Left kidney (tissue), 2 donors: ENCODE results near the gene SMCO3. TPM values are rescaled to one million over a fixed set of nuclear protein-coding genes. Genes with fewer than 3 reads are reported as not detected.

Source experiments
- DNase-seq: peaks from one replicate; pipeline ENCODE4 v3.0.0-alpha.2; 2013
- polyA plus RNA-seq: library from polyadenylated mRNA; unstranded; fragments of 120-200 nt; gene quantifications from one replicate; pipeline ENCODE4 v1.2.1, GENCODE V29; 2013; ENCODE audit not compliant: insufficient read length

SMCO3 gene
- polyA plus RNA-seq, 1 donor, result 2.1 TPM

DNA sequence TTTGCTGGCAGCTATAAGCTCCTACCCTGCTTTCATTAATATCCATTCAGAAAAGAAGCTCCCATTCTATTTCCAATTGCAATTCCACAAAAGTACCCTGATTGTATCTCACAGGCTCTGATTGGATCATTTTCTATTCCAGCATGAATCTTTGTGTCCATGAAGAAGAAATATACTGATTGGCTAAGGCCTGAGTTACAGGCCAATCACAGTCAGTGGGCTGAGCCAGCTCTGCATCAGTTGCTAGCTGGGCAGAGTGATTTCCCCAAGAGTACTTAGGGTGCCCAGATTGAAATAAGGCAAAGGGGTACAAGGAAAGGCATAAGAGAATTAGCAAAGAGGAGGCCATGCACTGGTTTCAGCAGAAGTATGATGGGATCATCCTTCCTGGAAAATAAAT is 14.9 kb upstream of the SMCO3 start:
- DNase-seq, result no peak

DNA sequence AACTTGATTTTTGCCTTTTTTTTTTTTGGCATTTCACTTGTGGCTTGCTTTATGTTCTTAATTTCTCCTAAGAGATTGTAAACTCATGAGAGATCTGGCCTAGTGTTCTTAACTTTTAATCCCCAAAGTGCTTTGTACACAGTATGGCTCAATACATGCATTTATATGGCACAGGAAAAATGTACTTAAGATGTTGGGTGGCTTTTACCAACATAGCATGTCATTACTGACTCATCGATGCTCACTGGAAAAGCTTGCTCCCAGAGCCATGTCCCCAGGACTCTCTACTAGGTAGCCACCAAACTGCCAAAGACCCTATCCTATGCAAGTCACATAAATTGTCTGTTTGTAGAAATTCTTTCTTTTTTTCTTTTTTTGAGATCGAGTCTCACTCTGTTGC is 13.1 kb upstream of the SMCO3 start:
- no peak for DNase-seq

DNA sequence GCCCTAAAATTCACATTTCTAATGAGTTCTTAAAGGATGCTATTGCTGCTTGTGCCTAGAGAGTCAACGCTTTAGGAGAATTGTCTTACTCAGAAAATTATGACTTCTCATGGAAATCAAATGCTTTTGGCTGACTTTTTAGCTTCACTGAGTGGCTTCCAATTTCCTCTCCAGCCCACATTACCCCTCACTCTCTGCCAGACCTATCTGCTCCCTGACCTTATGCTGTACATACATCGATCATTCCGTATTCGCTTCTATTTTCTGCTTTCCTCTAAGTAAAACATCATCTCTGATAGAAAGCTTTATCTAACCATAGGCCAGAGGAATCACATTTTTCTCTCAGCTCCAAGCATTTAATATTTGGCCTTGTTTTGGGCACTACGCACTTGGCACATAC is 12.5 kb upstream of the SMCO3 start:
- DNase-seq, result no peak

GRCh38 chr12:14825256-14825655 is 11.3 kb upstream of the SMCO3 start:
- DNase-seq, result no peak

DNA sequence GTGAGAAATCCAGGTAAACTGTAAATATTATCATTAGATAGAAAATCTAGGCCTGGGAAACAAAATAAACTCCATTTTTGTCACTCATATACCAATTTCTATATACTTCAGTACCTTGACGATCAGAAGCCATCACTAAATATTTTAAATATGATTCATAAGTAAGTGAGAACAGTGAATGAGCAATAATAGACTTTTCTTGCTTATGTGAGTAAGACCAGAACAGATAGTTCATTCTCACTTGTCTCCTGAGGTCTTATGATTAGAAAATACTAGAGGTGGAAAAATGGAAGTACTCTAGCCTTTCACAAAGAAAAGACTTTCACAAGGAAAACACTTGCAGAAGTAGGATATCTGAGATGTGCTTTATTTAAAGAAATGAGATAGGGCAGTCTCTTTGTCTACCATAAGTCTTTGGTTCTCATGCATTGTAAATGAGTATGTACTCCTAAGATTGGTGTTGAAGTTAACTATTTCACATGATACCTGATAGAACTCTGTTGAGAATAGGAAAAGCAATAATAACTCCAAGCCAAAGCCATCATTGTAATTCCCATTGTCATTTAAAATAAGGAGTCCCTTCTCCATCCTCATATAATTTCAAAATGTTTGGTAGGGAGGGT is 10.1 kb upstream of the SMCO3 start:
- DNase-seq, result no peak

DNA sequence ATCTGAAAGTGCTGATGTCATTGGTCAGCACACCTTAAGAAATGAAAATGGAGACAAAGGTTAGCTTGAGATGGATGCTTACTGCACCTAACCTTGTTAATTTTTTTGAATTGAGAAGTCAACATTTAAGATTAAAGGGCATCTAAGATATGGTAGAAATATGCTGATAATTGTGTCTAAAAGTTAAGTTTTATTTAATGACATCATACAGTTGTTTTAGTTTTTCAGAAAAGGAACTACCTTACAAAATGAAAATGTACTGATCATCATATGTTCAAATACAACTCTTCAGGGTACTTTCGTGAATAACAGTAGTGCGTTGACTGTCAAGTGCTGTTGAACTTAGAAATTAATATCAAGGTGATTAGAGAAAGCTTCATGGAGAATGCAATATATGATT is 2.5 kb downstream of the SMCO3 start:
- DNase-seq, result no peak

DNA sequence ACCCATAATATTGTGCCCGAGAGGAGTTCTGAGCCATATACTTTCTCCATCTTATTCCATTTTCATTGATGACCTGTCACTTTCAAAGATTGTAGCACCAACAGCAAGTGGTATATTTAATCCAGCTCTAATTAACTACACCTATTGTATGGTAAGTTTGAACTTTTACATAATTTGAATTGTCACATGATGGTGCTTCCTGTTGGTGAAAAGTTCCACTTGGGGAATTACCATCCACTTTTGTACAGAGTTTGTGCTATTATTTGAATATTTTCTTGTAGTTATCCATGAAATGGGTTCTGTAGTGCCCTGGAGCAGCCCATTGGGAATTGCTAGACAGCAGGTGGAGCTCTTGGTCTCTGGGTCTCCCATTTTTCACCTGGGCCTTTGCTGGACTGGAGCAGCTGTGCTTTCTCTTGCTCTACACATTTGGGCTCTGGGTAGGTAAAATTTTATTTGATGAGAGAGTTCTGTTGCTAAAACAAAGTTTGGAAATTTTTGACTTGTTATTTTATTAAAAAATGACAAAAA is 3.0 kb downstream of the SMCO3 start:
- DNase-seq, result no peak

- no peak for DNase-seq
Observed at GRCh38 chr12:14810167-14810952, 3.6 kb downstream of the SMCO3 start.

- DNase-seq, result no peak
Observed at GRCh38 chr12:14803830-14804160, 10.2 kb downstream of the SMCO3 start.

- peak; percentile 98 for DNase-seq
Observed at GRCh38 chr12:14803011-14803829, 10.8 kb downstream of the SMCO3 start, which contains the start of the genes C12orf60 and WBP11. Gene C12orf60, plus strand, starts transcription at chr12:14803670. Its CDS starts 19,266 bp downstream, at chr12:14822936. Gene WBP11, minus strand, starts transcription at chr12:14803478. Its CDS starts 2,095 bp downstream, at chr12:14801383.

- DNase-seq, result peak; percentile 57
Observed at GRCh38 chr12:14802721-14803010, 11.3 kb downstream of the SMCO3 start.

- no peak for DNase-seq
Observed at GRCh38 chr12:14802247-14802646, 11.7 kb downstream of the SMCO3 start.

DNA sequence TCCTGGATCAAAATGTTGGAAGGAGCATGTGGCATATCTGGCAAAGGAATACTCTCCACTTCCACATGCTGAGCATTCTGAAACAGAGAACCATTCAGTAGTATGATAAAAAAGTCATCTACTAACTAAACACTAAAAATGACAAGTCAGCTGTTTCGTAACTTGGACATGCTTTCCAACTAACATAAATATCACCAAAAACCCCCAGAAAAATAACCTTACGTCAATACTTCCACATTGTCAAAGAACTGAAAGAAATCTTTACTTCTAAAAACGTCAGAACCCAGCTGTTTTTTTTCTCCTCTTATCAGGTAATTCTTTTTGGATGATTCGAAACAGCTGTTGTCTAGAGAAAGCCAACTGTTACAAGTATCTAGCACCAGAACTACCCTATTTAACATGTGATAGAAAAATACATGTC is 18.9 kb downstream of the SMCO3 start:
- no peak for DNase-seq

DNA sequence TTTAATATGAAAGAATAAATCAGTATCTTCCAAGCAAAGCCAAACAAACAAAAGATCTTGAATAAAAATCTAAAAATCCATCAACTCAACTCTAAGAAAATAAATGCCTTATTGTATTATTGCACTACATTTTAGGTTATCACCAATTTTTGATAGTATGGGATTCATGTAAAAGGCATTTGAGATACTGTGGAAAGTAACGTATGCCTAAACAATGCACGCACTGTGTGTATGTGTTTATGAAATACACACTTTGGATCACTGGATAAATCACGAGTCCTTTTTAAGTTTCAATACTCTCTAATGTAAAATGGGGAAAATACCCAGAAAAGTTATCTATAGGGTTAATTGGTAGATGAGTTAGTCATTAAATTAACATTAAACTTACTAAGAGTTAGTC is 28.4 kb downstream of the SMCO3 start:
- no peak for DNase-seq

DNA sequence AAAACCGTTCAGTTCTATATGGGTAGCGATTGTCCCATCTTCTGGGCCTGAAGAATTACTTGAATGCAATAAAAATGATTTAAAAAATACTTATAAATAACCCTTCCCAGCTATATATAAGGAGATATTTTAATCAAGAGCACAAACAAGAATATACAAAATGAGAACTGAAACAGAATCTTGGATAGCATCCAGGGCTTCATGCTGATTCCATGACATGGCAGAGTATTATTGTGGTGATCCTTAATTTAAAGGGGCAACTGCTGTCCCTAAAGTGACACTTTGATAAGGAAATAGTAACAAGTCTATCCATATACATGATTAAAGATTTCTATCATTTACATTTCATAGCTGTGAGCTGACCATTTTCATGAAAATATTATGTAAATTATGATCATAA is 29.5 kb downstream of the SMCO3 start:
- DNase-seq, result no peak

- DNase-seq, result no peak
Observed at GRCh38 chr12:14782756-14783155, 31.2 kb downstream of the SMCO3 start.

DNA sequence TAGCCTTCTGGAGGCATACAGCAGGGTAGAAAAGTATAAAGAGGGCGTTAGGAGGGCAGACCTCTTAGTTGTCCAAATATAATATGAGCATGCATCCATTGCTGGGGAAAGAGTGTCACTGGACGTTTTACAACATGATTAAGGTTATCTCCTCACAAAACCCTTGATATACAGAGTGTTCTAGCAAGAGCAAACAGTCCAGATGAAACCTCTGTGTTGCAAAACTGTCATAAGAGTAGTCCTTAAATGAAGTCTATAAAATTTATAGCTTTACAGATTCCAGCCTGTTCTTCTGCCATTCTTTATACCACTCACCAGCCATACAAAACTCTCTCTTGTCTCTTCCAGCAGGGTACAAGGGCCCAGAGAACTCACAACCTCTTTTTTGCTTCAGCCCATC is 32.4 kb downstream of the SMCO3 start:
- no peak for DNase-seq

DNA sequence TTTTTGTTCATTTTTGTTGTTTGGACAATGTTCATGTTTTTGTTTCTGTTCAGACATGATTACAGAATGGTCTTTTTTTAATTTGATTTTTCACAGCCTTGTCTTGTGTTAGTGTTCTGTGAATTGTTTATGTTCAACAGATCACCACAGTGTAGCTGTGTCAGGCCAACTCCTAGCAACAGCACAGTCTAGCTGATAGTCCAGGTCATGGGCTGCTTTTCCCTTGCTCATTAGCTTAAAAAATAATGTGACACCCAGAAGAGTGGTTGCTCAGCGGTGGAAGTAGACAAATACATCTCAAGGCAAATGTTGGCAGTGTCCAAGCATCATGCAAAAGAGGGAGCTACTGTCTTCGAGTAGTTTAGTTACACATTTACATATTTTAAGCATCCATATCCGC is 33.1 kb downstream of the SMCO3 start:
- DNase-seq, result no peak

GRCh38 chr12:14779834-14780233 is 34.1 kb downstream of the SMCO3 start:
- no peak for DNase-seq

DNA sequence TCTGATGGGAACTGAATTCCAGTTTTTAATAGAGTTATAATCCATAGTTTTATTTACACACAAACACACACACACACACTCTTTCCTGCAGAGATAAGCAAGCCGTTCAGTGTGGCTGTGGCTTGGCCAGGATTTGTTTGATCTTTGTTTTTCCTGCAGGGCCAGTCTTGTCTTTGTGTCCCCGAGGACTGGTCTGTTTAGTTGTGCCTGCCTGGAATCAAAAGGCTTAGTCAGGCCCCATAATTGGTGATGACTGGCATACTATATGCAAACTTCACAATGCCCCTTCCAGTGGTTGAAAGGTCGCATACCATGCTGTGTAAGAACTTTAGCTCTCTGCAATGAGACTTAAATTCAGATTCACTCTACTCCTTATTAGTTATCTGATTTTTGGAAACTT is 36.7 kb downstream of the SMCO3 start:
- no peak for DNase-seq

- no peak for DNase-seq
Observed at GRCh38 chr12:14776236-14776961, 37.6 kb downstream of the SMCO3 start.

DNA sequence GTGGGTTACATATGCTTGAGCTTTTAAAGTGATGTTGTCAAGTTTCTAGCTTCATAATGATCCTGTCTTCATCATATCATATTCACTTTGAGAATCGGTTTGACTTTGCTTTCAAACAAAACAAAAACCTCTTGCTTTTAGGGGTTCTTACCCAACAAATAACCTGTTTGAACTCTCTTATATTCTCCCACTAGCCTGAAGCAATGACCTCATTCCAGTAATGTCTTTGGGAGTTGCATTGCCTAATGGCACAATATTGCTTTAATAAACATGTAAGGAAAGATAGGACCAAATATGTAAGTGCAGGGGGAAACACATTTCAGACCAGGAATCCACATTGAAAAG is 38.4 kb downstream of the SMCO3 start:
- no peak for DNase-seq
